ENCODE results near the gene CHMP2B.

DNA sequence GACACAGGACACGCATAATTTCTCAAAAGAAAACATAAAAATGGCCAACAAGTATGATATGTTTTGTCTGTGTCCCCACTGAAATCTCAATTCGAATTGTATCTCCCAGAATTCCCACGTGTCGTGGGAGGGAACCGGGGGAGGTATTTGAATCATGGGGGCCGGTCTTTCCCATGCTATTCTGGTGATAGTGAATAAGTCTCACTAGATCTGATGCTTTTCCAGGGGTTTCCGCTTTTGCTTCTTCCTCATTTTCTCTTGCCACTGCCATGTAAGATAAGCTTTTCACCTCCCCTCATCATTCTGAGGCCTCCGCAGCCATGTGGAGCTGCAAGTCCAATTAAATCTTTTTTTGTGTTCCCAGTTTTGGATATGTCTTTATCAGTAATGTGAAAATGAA is 61.3 kb downstream of the CHMP2B start:
- TF ChIP-seq, protein P1, sequence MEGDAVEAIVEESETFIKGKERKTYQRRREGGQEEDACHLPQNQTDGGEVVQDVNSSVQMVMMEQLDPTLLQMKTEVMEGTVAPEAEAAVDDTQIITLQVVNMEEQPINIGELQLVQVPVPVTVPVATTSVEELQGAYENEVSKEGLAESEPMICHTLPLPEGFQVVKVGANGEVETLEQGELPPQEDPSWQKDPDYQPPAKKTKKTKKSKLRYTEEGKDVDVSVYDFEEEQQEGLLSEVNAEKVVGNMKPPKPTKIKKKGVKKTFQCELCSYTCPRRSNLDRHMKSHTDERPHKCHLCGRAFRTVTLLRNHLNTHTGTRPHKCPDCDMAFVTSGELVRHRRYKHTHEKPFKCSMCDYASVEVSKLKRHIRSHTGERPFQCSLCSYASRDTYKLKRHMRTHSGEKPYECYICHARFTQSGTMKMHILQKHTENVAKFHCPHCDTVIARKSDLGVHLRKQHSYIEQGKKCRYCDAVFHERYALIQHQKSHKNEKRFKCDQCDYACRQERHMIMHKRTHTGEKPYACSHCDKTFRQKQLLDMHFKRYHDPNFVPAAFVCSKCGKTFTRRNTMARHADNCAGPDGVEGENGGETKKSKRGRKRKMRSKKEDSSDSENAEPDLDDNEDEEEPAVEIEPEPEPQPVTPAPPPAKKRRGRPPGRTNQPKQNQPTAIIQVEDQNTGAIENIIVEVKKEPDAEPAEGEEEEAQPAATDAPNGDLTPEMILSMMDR (IDR thresholded peaks at IDR 0.05; ENCODE audit: low read depth, low read length, missing input control), result no peak
- TF ChIP-seq RAD21 (IDR thresholded peaks at IDR 0.05), result no peak
- TF ChIP-seq, protein P2, sequence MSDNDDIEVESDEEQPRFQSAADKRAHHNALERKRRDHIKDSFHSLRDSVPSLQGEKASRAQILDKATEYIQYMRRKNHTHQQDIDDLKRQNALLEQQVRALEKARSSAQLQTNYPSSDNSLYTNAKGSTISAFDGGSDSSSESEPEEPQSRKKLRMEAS (IDR thresholded peaks at IDR 0.05), result no peak
- TF ChIP-seq GABPA (IDR thresholded peaks at IDR 0.05 in 1 of 2, conservative IDR thresholded peaks at IDR 0.05 in 1 of 2), result no peak
- no peak for TF ChIP-seq FOXA1 (IDR thresholded peaks at IDR 0.05)
- TF ChIP-seq RXRA (IDR thresholded peaks at IDR 0.05), result no peak
- TF ChIP-seq EGR1 (IDR thresholded peaks at IDR 0.05; ENCODE audit: low read depth in 2 of 2), result no peak
- no peak for TF ChIP-seq HNF4G (IDR thresholded peaks at IDR 0.05)
- no peak for TF ChIP-seq SP1 (IDR thresholded peaks at IDR 0.05)
- TF ChIP-seq, protein P3, sequence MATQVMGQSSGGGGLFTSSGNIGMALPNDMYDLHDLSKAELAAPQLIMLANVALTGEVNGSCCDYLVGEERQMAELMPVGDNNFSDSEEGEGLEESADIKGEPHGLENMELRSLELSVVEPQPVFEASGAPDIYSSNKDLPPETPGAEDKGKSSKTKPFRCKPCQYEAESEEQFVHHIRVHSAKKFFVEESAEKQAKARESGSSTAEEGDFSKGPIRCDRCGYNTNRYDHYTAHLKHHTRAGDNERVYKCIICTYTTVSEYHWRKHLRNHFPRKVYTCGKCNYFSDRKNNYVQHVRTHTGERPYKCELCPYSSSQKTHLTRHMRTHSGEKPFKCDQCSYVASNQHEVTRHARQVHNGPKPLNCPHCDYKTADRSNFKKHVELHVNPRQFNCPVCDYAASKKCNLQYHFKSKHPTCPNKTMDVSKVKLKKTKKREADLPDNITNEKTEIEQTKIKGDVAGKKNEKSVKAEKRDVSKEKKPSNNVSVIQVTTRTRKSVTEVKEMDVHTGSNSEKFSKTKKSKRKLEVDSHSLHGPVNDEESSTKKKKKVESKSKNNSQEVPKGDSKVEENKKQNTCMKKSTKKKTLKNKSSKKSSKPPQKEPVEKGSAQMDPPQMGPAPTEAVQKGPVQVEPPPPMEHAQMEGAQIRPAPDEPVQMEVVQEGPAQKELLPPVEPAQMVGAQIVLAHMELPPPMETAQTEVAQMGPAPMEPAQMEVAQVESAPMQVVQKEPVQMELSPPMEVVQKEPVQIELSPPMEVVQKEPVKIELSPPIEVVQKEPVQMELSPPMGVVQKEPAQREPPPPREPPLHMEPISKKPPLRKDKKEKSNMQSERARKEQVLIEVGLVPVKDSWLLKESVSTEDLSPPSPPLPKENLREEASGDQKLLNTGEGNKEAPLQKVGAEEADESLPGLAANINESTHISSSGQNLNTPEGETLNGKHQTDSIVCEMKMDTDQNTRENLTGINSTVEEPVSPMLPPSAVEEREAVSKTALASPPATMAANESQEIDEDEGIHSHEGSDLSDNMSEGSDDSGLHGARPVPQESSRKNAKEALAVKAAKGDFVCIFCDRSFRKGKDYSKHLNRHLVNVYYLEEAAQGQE (IDR thresholded peaks at IDR 0.05), result no peak
- TF ChIP-seq YY1 (IDR thresholded peaks at IDR 0.05), result no peak
- TF ChIP-seq, protein P4, sequence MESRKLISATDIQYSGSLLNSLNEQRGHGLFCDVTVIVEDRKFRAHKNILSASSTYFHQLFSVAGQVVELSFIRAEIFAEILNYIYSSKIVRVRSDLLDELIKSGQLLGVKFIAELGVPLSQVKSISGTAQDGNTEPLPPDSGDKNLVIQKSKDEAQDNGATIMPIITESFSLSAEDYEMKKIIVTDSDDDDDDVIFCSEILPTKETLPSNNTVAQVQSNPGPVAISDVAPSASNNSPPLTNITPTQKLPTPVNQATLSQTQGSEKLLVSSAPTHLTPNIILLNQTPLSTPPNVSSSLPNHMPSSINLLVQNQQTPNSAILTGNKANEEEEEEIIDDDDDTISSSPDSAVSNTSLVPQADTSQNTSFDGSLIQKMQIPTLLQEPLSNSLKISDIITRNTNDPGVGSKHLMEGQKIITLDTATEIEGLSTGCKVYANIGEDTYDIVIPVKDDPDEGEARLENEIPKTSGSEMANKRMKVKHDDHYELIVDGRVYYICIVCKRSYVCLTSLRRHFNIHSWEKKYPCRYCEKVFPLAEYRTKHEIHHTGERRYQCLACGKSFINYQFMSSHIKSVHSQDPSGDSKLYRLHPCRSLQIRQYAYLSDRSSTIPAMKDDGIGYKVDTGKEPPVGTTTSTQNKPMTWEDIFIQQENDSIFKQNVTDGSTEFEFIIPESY (IDR thresholded peaks at IDR 0.05), result no peak

All from liver (tissue), 3 donors.